Stimulated activated naive B cell treated with anti-CD40 and anti-IgM and Interleukin-4, amounts not matched to agents 10 μg/mL and 1 μg/mL and 100 μg/mL, for 72 hours (primary cell): ENCODE data around the gene SHROOM2.

Experiments
- ATAC-seq, 2 donors: fragments of 150-1000 bp; cut with Tn5 transposase; replicated peaks; 2 replicates each; pipeline ENCODE4 v1.10.0; 2021; ENCODE audit warnings: moderate library complexity in 1 of 2
- DNase-seq: peaks from one replicate; pipeline ENCODE4 v3.0.0; 2021
- H3K27ac Mint-ChIP-seq: one replicate; pipeline ENCODE4 v1.8.0; 2022; ENCODE audit warnings: mild to moderate bottlenecking, mixed read lengths
- H3K27me3 Mint-ChIP-seq, 2 donors: one replicate each; pipeline ENCODE4 v1.8.0; 2022; ENCODE audit warnings: mixed read lengths in 2 of 2
- H3K36me3 Mint-ChIP-seq, 2 donors: one replicate each; pipeline ENCODE4 v1.8.0; 2022; ENCODE audit warnings: mixed read lengths in 2 of 2, mild to moderate bottlenecking in 1 of 2
- H3K4me1 Mint-ChIP-seq, 2 donors: one replicate each; pipeline ENCODE4 v1.8.0; 2022; ENCODE audit warnings: mixed read lengths in 2 of 2, mild to moderate bottlenecking in 1 of 2
- H3K4me3 Mint-ChIP-seq, 2 donors: one replicate each; pipeline ENCODE4 v1.8.0; 2022; ENCODE audit warnings: mild to moderate bottlenecking in 2 of 2, mixed read lengths in 2 of 2, moderate library complexity in 1 of 2
- H3K9me3 Mint-ChIP-seq, 2 donors: one replicate each; pipeline ENCODE4 v1.8.0; 2022; ENCODE audit warnings: mixed read lengths in 2 of 2, mild to moderate bottlenecking in 1 of 2

Gene SHROOM2, protein sequence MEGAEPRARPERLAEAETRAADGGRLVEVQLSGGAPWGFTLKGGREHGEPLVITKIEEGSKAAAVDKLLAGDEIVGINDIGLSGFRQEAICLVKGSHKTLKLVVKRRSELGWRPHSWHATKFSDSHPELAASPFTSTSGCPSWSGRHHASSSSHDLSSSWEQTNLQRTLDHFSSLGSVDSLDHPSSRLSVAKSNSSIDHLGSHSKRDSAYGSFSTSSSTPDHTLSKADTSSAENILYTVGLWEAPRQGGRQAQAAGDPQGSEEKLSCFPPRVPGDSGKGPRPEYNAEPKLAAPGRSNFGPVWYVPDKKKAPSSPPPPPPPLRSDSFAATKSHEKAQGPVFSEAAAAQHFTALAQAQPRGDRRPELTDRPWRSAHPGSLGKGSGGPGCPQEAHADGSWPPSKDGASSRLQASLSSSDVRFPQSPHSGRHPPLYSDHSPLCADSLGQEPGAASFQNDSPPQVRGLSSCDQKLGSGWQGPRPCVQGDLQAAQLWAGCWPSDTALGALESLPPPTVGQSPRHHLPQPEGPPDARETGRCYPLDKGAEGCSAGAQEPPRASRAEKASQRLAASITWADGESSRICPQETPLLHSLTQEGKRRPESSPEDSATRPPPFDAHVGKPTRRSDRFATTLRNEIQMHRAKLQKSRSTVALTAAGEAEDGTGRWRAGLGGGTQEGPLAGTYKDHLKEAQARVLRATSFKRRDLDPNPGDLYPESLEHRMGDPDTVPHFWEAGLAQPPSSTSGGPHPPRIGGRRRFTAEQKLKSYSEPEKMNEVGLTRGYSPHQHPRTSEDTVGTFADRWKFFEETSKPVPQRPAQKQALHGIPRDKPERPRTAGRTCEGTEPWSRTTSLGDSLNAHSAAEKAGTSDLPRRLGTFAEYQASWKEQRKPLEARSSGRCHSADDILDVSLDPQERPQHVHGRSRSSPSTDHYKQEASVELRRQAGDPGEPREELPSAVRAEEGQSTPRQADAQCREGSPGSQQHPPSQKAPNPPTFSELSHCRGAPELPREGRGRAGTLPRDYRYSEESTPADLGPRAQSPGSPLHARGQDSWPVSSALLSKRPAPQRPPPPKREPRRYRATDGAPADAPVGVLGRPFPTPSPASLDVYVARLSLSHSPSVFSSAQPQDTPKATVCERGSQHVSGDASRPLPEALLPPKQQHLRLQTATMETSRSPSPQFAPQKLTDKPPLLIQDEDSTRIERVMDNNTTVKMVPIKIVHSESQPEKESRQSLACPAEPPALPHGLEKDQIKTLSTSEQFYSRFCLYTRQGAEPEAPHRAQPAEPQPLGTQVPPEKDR (N-terminal part only)

DNA sequence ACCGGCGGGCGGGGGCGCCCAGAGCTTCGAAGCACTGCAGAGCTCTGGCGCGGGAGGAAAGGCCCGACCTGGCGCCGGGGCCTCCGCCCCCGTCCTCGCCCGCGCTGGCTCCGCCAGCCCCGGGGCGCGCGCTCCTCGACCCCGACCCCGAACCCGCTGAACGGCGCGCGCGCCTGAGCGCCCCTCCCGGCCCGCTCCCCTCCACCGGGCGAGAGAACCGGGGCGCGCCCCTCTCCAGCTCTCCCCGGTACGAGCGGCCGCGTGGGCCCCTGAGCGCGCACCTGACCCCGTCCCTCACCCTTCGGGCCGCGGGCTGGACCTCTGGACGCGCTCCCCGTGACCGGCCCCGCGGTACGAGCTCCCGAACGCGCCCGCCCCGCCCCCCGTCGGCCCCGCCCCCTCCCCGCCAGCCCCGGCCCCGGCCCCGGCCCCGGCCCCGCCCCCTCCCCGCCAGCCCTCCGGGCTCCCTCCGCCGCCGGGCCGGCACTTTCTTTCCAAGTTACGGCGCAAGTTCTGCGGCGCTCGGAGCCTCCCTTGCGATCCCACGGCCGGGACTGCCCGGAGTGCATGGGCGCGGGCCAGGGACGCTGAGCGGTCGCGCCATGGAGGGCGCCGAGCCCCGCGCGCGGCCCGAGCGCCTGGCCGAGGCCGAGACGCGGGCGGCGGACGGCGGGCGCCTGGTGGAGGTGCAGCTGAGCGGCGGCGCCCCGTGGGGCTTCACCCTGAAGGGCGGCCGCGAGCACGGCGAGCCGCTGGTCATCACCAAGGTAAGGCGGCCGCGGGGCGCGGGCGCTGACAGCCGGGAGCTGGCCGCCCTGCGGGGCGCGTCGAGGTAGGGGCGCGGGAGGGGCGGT lies at the start of gene SHROOM2:
SHROOM2 (plus strand) TSS at position 486 of the 854 bp plus-strand sequence; CDS start at position 603, 117 bp downstream.
- Mint-ChIP-seq H3K27ac (no peak within 1 kb of the TSS), H3K4me3 (peak within 1 kb of the TSS; percentile 52 to 65), H3K36me3 (no peaks in the 10 kb centered on the region), H3K4me1 (no peaks in the 10 kb centered on the region), H3K27me3 (peaks cover 26 to 47% of the 10 kb centered on the region in 2 donors), H3K9me3 (peaks cover 0 to 4% of the 10 kb centered on the region in 2 donors)
- ATAC-seq: peak in 1 of 2 donors; percentile 16
- no peak for DNase-seq

DNA sequence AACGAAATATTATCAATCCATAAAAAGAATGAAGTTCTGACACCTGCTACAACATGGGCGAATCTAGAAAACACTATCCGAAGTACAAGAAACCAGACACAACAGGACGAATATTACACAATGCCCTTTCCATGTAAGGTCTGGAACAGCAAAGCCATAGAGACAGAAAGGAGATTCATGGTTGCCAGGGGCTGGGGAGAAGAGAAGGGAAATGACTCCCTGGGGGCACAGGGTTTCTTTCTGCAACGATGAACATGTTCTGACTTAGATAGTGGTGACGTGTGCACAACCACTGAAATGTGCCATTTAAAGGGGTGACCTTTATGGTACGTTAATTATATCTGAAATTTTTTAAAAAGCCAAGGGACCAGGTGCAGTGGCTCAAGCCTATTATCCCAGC lies 48.9 kb upstream of the SHROOM2 start:
- peaks cover 14 to 15% of the 10 kb centered on the region in 2 donors for H3K27me3 Mint-ChIP-seq
- ATAC-seq: peak; percentile 34 to 59
- peaks cover 0 to 4% of the 10 kb centered on the region in 2 donors for H3K4me1 Mint-ChIP-seq
- no peak for DNase-seq
- peaks cover 0 to 1% of the 10 kb centered on the region in 2 donors for H3K36me3 Mint-ChIP-seq
- H3K4me3 Mint-ChIP-seq: no peak overlapping the region
- peaks cover 0 to 5% of the 10 kb centered on the region in 2 donors for H3K9me3 Mint-ChIP-seq
- no peak overlapping the region for H3K27ac Mint-ChIP-seq

DNA sequence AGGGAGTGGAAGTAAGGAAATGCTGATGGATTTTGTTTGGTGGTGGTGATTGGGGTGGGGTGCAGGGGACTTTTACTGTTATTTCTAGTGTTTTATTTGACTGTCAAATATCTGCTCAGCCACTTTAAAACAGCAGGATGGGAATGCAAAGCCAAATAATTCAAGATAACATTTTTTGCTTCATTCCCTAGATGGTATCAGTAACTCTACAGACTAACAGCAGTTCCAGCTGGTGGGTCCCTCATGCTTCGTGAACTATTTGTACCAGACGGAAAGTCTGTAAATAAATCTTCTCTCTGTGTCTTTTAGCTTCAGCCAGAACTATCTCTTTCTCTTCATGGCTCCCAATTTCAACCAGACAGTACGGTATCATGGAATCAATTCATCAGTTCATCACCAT lies 48.1 kb upstream of the SHROOM2 start:
- Mint-ChIP-seq H3K36me3 (peaks cover 0 to 1% of the 10 kb centered on the region in 2 donors), H3K27ac (no peak overlapping the region), H3K9me3 (peaks cover 0 to 5% of the 10 kb centered on the region in 2 donors), H3K4me3 (no peak overlapping the region), H3K4me1 (peaks cover 0 to 4% of the 10 kb centered on the region in 2 donors), H3K27me3 (peaks cover 14 to 15% of the 10 kb centered on the region in 2 donors)
- DNase-seq (no peak), ATAC-seq (no peak)

DNA sequence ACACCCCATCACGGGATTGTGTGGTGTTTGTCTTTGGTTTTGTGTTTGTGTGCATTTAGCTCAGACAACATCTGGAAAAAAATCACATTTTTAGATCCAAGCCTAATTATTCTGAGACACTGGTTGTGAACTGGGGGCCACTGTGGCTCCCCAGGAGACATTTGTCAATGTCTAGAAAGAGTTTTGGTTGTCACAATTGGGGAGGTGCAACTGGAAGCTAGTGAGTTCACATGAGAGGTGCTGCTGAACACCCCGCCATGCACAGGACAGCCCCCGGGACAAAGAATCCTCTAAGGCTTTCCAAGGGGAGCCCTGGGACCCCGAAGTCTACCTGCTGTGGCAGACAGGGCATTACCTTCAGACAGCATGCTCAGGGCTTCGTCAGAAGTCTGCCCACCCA lies 47.1 kb upstream of the SHROOM2 start:
- DNase-seq: no peak
- Mint-ChIP-seq H3K4me3 (no peak overlapping the region), H3K27me3 (peaks cover 14 to 15% of the 10 kb centered on the region in 2 donors), H3K27ac (no peak overlapping the region), H3K9me3 (peaks cover 0 to 3% of the 10 kb centered on the region in 2 donors), H3K36me3 (peaks cover 0 to 1% of the 10 kb centered on the region in 2 donors), H3K4me1 (peaks cover 0 to 4% of the 10 kb centered on the region in 2 donors)
- ATAC-seq: no peak

DNA sequence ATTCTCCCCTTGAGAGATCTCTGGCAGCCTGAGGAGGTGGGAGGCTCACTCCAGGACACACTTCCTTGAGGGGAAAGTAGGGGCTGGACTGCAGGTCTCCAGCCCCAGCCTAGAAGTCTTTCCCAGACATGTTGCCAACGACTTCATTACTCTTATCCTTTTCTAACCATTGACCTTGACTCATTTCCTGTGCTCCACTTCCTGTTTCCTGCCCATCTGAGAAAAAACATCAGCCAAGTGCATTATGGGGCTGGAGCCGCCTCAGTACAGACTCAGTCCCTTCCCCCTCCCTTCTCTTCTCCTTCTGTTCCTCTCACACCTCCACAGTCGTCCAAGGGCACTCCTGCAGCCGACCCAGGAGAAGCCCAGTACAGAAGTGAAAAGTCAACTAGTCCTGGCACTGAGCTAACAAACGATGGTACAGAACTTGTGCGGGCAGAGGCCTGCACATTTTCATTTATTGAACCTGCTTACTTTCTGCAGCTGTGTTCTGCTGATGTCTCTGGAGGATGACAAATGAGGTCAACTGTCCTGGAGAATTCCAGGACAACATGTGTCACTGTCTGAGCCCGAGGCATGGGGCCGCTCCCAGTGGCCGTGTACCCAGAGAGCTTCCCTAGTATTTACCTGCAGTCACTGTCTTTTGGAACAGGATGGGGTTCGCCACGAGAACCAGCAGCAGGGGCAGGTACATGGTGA lies 40.7 kb upstream of the SHROOM2 start:
- Mint-ChIP-seq H3K4me3 (peak overlapping the region; percentile 6 to 56), H3K9me3 (peaks cover 5 to 16% of the 10 kb centered on the region in 2 donors), H3K4me1 (peaks cover 9 to 14% of the 10 kb centered on the region in 2 donors), H3K27me3 (peaks cover 19 to 20% of the 10 kb centered on the region in 2 donors), H3K36me3 (peaks cover 5 to 6% of the 10 kb centered on the region in 2 donors), H3K27ac (no peak overlapping the region)
- peak; percentile 41 to 45 for ATAC-seq
- no peak for DNase-seq

DNA sequence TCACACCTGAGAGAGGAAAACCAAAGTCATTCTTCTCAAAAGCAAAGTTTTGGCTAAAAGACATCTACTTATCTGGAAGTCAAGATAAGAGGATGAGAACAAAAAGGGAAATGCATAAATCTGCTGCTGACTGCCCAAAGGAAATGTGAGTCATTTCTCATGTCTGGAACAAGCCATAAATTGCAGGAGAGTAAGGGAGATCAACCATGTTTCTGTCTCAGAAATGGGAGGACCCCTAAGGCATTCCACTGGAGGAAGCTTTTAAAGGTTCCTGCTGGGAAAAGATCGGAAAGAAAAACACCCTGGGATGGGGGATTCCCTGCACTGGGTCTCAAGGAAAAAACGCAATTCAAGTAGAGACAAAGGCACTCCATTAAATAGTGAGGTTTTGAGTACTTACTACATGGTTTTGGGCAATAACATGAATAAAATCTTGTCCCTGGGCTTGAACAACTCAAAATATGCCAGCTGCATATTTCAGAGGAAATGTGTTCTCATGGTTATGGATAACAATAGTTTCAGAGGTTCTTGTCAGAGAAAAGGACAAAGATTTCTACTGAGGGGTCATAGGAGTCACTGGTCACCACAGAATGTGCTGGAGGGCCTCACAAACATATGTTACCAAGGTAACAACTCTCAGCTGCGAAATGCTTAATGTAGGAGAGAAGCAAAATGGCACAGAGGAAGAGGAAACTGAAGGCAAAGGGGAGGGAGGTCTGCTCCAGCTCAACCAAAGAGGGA lies 39.9 kb upstream of the SHROOM2 start:
- no peak for DNase-seq
- Mint-ChIP-seq H3K9me3 (peaks cover 5 to 16% of the 10 kb centered on the region in 2 donors), H3K36me3 (peaks cover 5 to 6% of the 10 kb centered on the region in 2 donors), H3K4me1 (peaks cover 9 to 14% of the 10 kb centered on the region in 2 donors), H3K27me3 (peaks cover 19 to 20% of the 10 kb centered on the region in 2 donors), H3K4me3 (peak overlapping the region in 1 of 2 donors; percentile 36), H3K27ac (no peak overlapping the region)
- no peak for ATAC-seq

DNA sequence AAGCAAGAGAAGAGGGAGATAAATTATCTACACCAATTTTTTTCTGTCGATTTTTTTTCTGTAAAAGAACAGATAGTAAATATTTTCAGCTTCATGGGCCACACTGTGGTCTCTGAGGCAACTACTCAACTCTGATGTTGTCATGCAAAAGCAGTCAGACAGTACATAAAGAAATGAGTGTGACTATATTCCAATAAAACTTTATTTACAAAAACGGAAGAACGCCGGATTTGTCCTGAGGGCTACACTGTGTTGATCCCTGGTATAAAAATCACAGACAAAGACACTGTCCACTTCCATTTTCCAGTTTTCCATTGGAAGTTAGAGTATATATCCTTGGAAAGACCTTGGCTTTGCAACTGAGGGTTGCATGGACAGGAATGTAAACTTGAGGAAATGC lies 38.6 kb upstream of the SHROOM2 start:
- ATAC-seq: no peak
- Mint-ChIP-seq H3K27me3 (peaks cover 19 to 20% of the 10 kb centered on the region in 2 donors), H3K36me3 (peaks cover 5 to 6% of the 10 kb centered on the region in 2 donors), H3K4me1 (peaks cover 9 to 14% of the 10 kb centered on the region in 2 donors), H3K4me3 (no peak overlapping the region), H3K9me3 (peaks cover 5 to 16% of the 10 kb centered on the region in 2 donors), H3K27ac (no peak overlapping the region)
- DNase-seq: no peak

DNA sequence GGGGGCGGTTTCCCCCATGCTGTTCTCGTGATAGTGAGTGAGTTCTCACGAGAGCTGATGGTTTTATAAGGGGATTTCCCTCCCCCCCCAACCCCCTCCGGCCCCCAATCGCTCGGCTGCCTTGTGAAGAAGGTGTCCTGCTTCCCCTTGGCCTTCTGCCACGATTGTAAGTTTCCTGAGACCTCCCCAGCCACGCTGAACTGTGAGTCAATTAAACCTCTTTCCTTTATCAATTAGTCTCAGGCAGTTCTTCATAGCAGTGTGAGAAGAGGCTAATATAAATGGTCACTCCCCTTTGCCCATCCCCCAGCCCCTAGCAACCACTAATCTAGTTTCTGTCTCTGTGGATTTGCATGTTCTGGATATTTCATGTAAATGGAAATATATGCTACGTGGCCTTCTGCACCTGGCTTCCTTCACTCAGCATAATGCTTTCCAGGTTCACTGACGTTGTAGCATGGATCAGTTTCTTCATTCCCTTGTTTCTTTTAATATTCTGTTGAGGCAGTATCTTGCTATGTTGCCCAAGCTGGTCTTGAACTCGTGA lies 37.0 kb upstream of the SHROOM2 start:
- peaks cover 19 to 20% of the 10 kb centered on the region in 2 donors for H3K27me3 Mint-ChIP-seq
- H3K4me1 Mint-ChIP-seq: peaks cover 9 to 14% of the 10 kb centered on the region in 2 donors
- peaks cover 5 to 16% of the 10 kb centered on the region in 2 donors for H3K9me3 Mint-ChIP-seq
- peaks cover 5 to 6% of the 10 kb centered on the region in 2 donors for H3K36me3 Mint-ChIP-seq
- no peak overlapping the region for H3K4me3 Mint-ChIP-seq
- no peak overlapping the region for H3K27ac Mint-ChIP-seq
- no peak for ATAC-seq
- no peak for DNase-seq

DNA sequence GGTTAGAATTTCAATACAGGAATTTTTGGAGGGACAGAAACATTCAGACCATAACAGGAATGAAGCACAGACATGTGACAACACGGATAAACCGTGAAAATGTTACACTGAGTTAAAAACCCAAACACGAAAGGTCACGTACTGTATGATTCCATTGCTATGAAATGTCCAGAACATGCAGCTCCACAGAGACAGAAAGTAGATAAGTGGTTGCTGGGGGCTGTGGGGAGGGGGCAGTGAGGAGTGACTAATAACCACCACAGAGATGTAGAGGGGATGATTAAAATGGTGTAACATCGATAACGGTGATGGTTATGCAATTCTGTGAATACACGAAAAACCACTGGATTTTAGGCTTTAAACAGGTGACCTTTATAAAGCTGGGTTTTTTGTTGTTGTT lies 28.9 kb upstream of the SHROOM2 start:
- ATAC-seq (no peak), DNase-seq (no peak)
- Mint-ChIP-seq H3K27me3 (peaks cover 13 to 18% of the 10 kb centered on the region in 2 donors), H3K4me1 (no peaks in the 10 kb centered on the region), H3K9me3 (peaks cover 0 to 7% of the 10 kb centered on the region in 2 donors), H3K27ac (no peak overlapping the region), H3K4me3 (no peak overlapping the region), H3K36me3 (no peaks in the 10 kb centered on the region)

DNA sequence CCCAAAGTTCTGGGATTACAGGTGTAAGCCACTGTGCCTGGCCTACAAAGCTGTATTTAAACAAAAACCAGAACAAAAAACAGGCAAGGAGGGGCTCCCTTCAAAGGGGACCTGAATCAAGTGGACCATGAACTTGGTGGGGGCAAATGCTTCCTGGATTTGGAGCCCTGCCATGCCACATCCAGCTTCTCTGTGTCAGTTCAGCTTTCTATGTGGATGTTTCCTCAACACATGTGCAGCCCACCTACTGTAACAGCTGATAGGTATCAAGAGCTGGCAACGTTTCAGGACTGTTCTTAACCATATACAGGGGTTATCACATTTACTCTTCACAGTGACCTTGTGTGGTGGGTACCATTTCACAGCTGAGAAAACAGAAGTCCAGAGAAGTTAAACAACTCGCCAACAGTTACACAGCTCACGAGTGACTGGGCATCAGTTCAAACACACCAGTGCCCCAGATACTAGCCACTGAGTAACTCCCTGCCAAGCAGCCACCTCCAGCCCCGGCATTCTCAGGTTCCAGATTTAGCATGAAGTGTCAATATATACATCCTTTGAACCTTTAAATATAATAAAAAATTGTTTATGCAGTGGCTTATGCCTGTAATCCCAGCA lies 28.1 kb upstream of the SHROOM2 start:
- peaks cover 18% of the 10 kb centered on the region in 2 donors for H3K27me3 Mint-ChIP-seq

DNA sequence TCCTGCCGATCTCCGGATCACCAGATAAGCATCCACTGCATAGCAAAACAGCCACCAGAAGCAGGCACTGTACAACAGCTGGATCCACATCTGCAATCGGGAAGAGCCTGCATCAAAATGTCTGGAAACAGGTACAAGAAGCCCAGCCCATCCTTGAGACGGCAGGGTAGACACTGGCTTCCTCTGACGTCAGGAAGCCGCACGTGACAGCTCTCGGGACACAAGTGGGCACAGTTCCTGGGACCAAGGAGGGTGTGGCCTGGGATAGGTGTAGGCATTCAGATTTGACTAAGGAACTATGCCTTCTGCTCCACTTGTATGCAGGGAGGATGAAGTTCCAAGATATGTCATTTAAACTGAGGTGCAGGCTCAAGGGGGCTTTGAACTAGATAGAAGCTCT lies 26.9 kb upstream of the SHROOM2 start:
- Mint-ChIP-seq H3K4me1 (no peaks in the 10 kb centered on the region), H3K36me3 (no peaks in the 10 kb centered on the region), H3K27ac (no peak overlapping the region), H3K27me3 (peaks cover 18 to 23% of the 10 kb centered on the region in 2 donors), H3K9me3 (peaks cover 0 to 7% of the 10 kb centered on the region in 2 donors), H3K4me3 (no peak overlapping the region)
- DNase-seq (no peak), ATAC-seq (no peak)

More for the DNA sequence above, 28.1 kb upstream of the SHROOM2 start:
- DNase-seq (no peak), ATAC-seq (no peak)
- Mint-ChIP-seq H3K36me3 (no peaks in the 10 kb centered on the region), H3K9me3 (peaks cover 0 to 7% of the 10 kb centered on the region in 2 donors), H3K4me3 (no peak overlapping the region), H3K4me1 (no peaks in the 10 kb centered on the region), H3K27ac (no peak overlapping the region)
